K562 (cell line): Measurements from ENCODE around the gene HOXC4. TPM values are rescaled to one million over a fixed set of nuclear protein-coding genes. Genes with fewer than 3 reads are reported as not detected.

Experiments
- BRD4 ChIP-seq: fragments of 200-600 bp; sonication (generic); IDR thresholded peaks from 2 replicates; pipeline ENCODE4 v1.6.1; 2017; ENCODE audit warnings: inconsistent platforms
- CSDE1 ChIP-seq, 2 experiments: fragments of 450-650 bp; IDR thresholded peaks; 2 replicates each; pipeline ENCODE4 v1.6.1; 2016; ENCODE audit warnings: mild to moderate bottlenecking in 1 of 2
- CTBP1 ChIP-seq: fragments of 450-650 bp; IDR thresholded peaks from 2 replicates; pipeline ENCODE4 v1.6.1; 2016; ENCODE audit warnings: borderline replicate concordance
- EGR1 ChIP-seq: fragments of 450-650 bp; conservative IDR thresholded peaks from 2 replicates; pipeline ENCODE4 v1.6.1; 2017; ENCODE audit warnings: mild to moderate bottlenecking
- EP400 ChIP-seq: fragments of 450-650 bp; IDR thresholded peaks from 2 replicates; pipeline ENCODE4 v1.6.1; 2017; ENCODE audit warnings: antibody characterized with exemption, mild to moderate bottlenecking, moderate library complexity
- GABPB1 ChIP-seq: sonication (generic); formaldehyde crosslinking; IDR thresholded peaks from 2 replicates; pipeline ENCODE4 v1.8.0; 2022; ENCODE audit warnings: mild to moderate bottlenecking, missing genetic modification reagents
- IRF1 ChIP-seq: sonication (generic); formaldehyde crosslinking; IDR thresholded peaks from 2 replicates; pipeline ENCODE4 v1.8.0; 2022; ENCODE audit warnings: missing genetic modification reagents, mild to moderate bottlenecking, borderline replicate concordance
- NBN ChIP-seq: fragments of 450-650 bp; IDR thresholded peaks from 2 replicates; pipeline ENCODE4 v1.6.1; 2016; ENCODE audit warnings: low read depth, mild to moderate bottlenecking
- NFRKB ChIP-seq: fragments of 450-650 bp; IDR thresholded peaks from 2 replicates; pipeline ENCODE4 v1.6.1; 2016; ENCODE audit warnings: low read depth
- NRF1 ChIP-seq, 2 experiments: fragments of 450-650 bp; IDR thresholded peaks in 1 of 2; conservative IDR thresholded peaks in 1 of 2; 2 replicates each; pipeline ENCODE4 v1.6.1; 2014; ENCODE audit warnings: mild to moderate bottlenecking in 2 of 2
- RBFOX2 ChIP-seq: fragments of 200-400 bp; formaldehyde crosslinking; IDR thresholded peaks from 2 replicates; pipeline ENCODE4 v1.6.1; 2017; ENCODE audit warnings: low read depth, mild to moderate bottlenecking, low read length, moderate library complexity
- RCOR1 ChIP-seq, 2 experiments: IDR thresholded peaks; 2 replicates each; pipeline ENCODE4 v1.6.1; 2012; ENCODE audit warnings: low read depth in 2 of 2, low read length in 2 of 2, borderline replicate concordance in 1 of 2, improper control_type of control experiment in 1 of 2
- TAF9B ChIP-seq: fragments of 450-650 bp; IDR thresholded peaks from 2 replicates; pipeline ENCODE4 v1.6.1; 2018; ENCODE audit warnings: mild to moderate bottlenecking; ENCODE audit not compliant: partially characterized antibody
- VEZF1 ChIP-seq: fragments of 200-800 bp; sonication (Bioruptor generic); IDR thresholded peaks from 2 replicates; pipeline ENCODE4 v1.6.1; 2017; ENCODE audit warnings: missing genetic modification characterization, missing compliant biosample characterization
- ZBTB17 ChIP-seq: fragments of 450-650 bp; formaldehyde crosslinking; IDR thresholded peaks from 2 replicates; pipeline ENCODE4 v1.4.0; 2020; ENCODE audit warnings: mild to moderate bottlenecking
- ZBTB7A ChIP-seq: IDR thresholded peaks from 2 replicates; pipeline ENCODE4 v1.6.1; 2011; ENCODE audit warnings: low read depth, mild to moderate bottlenecking, low read length, moderate library complexity, borderline replicate concordance; ENCODE audit not compliant: control insufficient read depth
- ZNF75A ChIP-seq: fragments of 450-650 bp; formaldehyde crosslinking; IDR thresholded peaks from 2 replicates; pipeline ENCODE4 v1.4.0; 2020; ENCODE audit warnings: mild to moderate bottlenecking
- polyA plus RNA-seq, 8 experiments: library from polyadenylated mRNA; depleted of rRNA in 4 of 8; stranded (reverse) in 5 of 8; unstranded in 3 of 8; fragments of >200 nt; fragmentation: Nextera tagmentation in 2 of 8; fragmentation: Illumina TruSeq in 1 of 8; extraction: Ambion mirVana in 2 of 8; extraction: Trizol in 1 of 8; gene quantifications; 2 replicates each; pipeline versions ENCODE4 v1.2.1 to v1.2.3, GENCODE V29; 2011 to 2014; ENCODE audit warnings: inconsistent platforms in 1 of 8, missing spikeins in 1 of 8
- total RNA-seq, 7 experiments: library from RNA; depleted of rRNA in 6 of 7; stranded (reverse); fragments of >200 nt in 6 of 7; fragmentation: Illumina TruSeq in 2 of 7; extraction: Trizol in 2 of 7; gene quantifications; 2 replicates each; pipeline versions ENCODE4 v1.2.1 to v1.2.3, GENCODE V29; 2011 to 2021; ENCODE audit warnings: low replicate concordance in 1 of 7
- TF ChIP-seq, protein P1 (sequence below), 3 experiments: fragments of 200-800 bp in 1 of 3; fragments of 250-450 bp in 1 of 3; fragments of 450-650 bp in 1 of 3; sonication (Bioruptor Pico) in 1 of 3; sonication (Bioruptor generic) in 1 of 3; formaldehyde crosslinking in 1 of 3; IDR thresholded peaks; 2 replicates each; pipeline versions ENCODE4 v1.6.1 to v1.8.0; 2016 to 2022; ENCODE audit warnings: mild to moderate bottlenecking in 2 of 3, missing genetic modification characterization in 2 of 3, missing compliant biosample characterization in 1 of 3, moderate library complexity in 1 of 3
- TF ChIP-seq, protein P2 (sequence below): fragments of 450-650 bp; IDR thresholded peaks from 2 replicates; pipeline ENCODE4 v1.6.1; 2016; ENCODE audit warnings: borderline replicate concordance

HOXC4 gene
- total and polyA plus RNA-seq, 9 of the 15 experiments (the other 6 are each of a cell fraction or from before 2014, with no cell fraction given) = 0.06 to 1.5 (median 0.44) TPM; not detected in 1

- TF ChIP-seq EGR1 = peak; percentile 95
- peak; percentile 62; the same call in 1 of the 2 replicates for TF ChIP-seq EP400
- TF ChIP-seq IRF1 (CRISPR knock-in tag) = no peak
- peak; percentile 96 for TF ChIP-seq VEZF1
- TF ChIP-seq CTBP1 = 0 out of 2 replicates have a peak, but pooled peaks have one; percentile 27
- TF ChIP-seq NFRKB = peak; percentile 97
- peak; percentile 47; the same call in 1 of the 2 replicates for TF ChIP-seq NBN
- peak; percentile 96 for TF ChIP-seq NRF1 (conservative IDR thresholded peaks at IDR 0.05 in 1 of 2, IDR thresholded peaks at IDR 0.05 in 1 of 2)
- TF ChIP-seq CSDE1 (IDR thresholded peaks at IDR 0.05) = no peak
- TF ChIP-seq, protein P1, sequence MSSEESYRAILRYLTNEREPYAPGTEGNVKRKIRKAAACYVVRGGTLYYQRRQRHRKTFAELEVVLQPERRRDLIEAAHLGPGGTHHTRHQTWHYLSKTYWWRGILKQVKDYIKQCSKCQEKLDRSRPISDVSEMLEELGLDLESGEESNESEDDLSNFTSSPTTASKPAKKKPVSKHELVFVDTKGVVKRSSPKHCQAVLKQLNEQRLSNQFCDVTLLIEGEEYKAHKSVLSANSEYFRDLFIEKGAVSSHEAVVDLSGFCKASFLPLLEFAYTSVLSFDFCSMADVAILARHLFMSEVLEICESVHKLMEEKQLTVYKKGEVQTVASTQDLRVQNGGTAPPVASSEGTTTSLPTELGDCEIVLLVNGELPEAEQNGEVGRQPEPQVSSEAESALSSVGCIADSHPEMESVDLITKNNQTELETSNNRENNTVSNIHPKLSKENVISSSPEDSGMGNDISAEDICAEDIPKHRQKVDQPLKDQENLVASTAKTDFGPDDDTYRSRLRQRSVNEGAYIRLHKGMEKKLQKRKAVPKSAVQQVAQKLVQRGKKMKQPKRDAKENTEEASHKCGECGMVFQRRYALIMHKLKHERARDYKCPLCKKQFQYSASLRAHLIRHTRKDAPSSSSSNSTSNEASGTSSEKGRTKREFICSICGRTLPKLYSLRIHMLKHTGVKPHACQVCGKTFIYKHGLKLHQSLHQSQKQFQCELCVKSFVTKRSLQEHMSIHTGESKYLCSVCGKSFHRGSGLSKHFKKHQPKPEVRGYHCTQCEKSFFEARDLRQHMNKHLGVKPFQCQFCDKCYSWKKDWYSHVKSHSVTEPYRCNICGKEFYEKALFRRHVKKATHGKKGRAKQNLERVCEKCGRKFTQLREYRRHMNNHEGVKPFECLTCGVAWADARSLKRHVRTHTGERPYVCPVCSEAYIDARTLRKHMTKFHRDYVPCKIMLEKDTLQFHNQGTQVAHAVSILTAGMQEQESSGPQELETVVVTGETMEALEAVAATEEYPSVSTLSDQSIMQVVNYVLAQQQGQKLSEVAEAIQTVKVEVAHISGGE (CRISPR knock-in tag; IDR thresholded peaks at IDR 0.05) = peak in 1 of 3 experiments; percentile 83; a peak in 2 of 6 replicates
- TF ChIP-seq ZBTB17 (CRISPR knock-in tag) = peak; percentile 13; the same call in 1 of the 2 replicates
- no peak for TF ChIP-seq ZNF75A (CRISPR knock-in tag)
- TF ChIP-seq, protein P2, sequence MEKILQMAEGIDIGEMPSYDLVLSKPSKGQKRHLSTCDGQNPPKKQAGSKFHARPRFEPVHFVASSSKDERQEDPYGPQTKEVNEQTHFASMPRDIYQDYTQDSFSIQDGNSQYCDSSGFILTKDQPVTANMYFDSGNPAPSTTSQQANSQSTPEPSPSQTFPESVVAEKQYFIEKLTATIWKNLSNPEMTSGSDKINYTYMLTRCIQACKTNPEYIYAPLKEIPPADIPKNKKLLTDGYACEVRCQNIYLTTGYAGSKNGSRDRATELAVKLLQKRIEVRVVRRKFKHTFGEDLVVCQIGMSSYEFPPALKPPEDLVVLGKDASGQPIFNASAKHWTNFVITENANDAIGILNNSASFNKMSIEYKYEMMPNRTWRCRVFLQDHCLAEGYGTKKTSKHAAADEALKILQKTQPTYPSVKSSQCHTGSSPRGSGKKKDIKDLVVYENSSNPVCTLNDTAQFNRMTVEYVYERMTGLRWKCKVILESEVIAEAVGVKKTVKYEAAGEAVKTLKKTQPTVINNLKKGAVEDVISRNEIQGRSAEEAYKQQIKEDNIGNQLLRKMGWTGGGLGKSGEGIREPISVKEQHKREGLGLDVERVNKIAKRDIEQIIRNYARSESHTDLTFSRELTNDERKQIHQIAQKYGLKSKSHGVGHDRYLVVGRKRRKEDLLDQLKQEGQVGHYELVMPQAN = 0 out of 2 replicates have a peak, but pooled peaks have one; percentile 25
- TF ChIP-seq RBFOX2 = peak; percentile 91
- TF ChIP-seq TAF9B = no peak
- peak; percentile 81 for TF ChIP-seq ZBTB7A
- TF ChIP-seq GABPB1 (CRISPR knock-in tag) = 0 out of 2 replicates have a peak, but pooled peaks have one; percentile 28
- 0 out of 4 replicates have a peak, but pooled peaks of 1 of the 2 experiments have one; percentile 11 for TF ChIP-seq RCOR1 (IDR thresholded peaks at IDR 0.05; ENCODE audit: borderline replicate concordance in 1 of 2, low read depth in 2 of 2, low read length in 2 of 2)
- TF ChIP-seq BRD4 = 0 out of 2 replicates have a peak, but pooled peaks have one; percentile 89
Measured at GRCh38 chr12:54017878-54018467, 35.7 kb upstream of the HOXC4 start (continued).
